Measurements from ENCODE around the gene MBOAT2.

DNA sequence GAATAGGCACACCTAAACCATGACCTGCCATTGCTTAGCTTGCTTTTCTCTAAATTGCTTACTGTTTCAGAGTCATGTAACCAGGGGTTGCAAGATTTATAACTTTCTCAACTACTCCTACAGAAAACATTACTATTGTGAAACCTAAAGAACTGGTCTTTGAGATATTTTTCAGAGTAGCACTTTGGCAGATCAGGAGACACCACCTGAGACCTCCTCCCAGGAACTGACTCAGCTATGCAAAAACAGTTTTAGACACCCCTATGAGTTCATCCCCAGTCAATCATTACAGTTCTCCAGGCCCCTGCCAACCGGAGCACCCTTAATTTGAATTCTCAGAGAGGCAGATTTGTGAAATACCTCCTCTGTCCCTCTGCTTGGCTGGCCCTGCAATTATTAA, 80.3 kb downstream of the MBOAT2 start:
- TF ChIP-seq POLR2AphosphoS5 (IDR thresholded peaks at IDR 0.05; ENCODE audit: low read depth, low read length) = no peak
- no peak for TF ChIP-seq POLR2A (IDR thresholded peaks at IDR 0.05; ENCODE audit: low read depth, low read length)
- TF ChIP-seq TAF1 (IDR thresholded peaks at IDR 0.05; ENCODE audit: borderline replicate concordance, low read depth, low read length) = no peak
